Left lung (tissue), 10 donors: ENCODE measurements around the gene ABCA13. TPM values are rescaled to one million over a fixed set of nuclear protein-coding genes. Genes with fewer than 3 reads are reported as not detected.

Source experiments
- ATAC-seq: fragments of 200-7000 bp; cut with Tn5 transposase; one replicate; pipeline ENCODE4 v1.9.1; 2020; ENCODE audit warnings: moderate library complexity
- DNase-seq, 4 donors: peaks; one replicate each; pipeline ENCODE4 v3.0.0-alpha.2; 2013 to 2020
- H3K27ac ChIP-seq, 2 donors: fragments of 200-600 bp; sonication (generic) in 1 of 2; one replicate each; pipeline versions ENCODE4 v1.5.0 to v1.8.0; 2020 to 2021
- H3K27me3 ChIP-seq, 2 donors: fragments of 200-600 bp; sonication (generic) in 1 of 2; one replicate each; pipeline versions ENCODE4 v1.5.0 to v1.8.0; 2020 to 2021
- H3K36me3 ChIP-seq, 2 donors: fragments of 200-600 bp; sonication (generic) in 1 of 2; one replicate each; pipeline versions ENCODE4 v1.5.0 to v1.8.0; 2020 to 2021
- H3K4me1 ChIP-seq, 2 donors: fragments of 200-600 bp; one replicate each; pipeline ENCODE4 v1.8.0; 2021
- H3K4me3 ChIP-seq, 2 donors: fragments of 200-600 bp; sonication (generic) in 1 of 2; one replicate each; pipeline versions ENCODE4 v1.5.0 to v1.8.0; 2020 to 2021; ENCODE audit warnings: mild to moderate bottlenecking in 1 of 2
- H3K9me3 ChIP-seq, 2 donors: fragments of 200-600 bp; sonication (generic) in 1 of 2; one replicate each; pipeline versions ENCODE4 v1.5.0 to v1.8.0; 2020 to 2021
- intact Hi-C, 2 donors: fragments of 100-400 bp; cut with DNase I; formaldehyde crosslinking; loops; one replicate each; pipeline versions ENCODE4 v1.11.2 to v1.14.2; 2022
- polyA plus RNA-seq, 6 donors: library from polyadenylated mRNA; unstranded; fragments of 120-200 nt; gene quantifications; one replicate each; pipeline ENCODE4 v1.2.1, GENCODE V29; 2013; ENCODE audit not compliant: insufficient read length in 6 of 6
- total RNA-seq, 2 donors: library from RNA; stranded (reverse); fragmentation: NEBNext Ultra II Directional; extraction: Animal tissue kit (Norgen Biotek cat#: 25700); gene quantifications; one replicate each; pipeline ENCODE4 v1.2.1, GENCODE V29; 2021
- TF ChIP-seq, protein P1 (sequence below), 2 donors: fragments of 200-600 bp; sonication (generic) in 1 of 2; IDR thresholded peaks; one replicate each; pipeline versions ENCODE4 v1.5.0 to v1.8.0; 2021; ENCODE audit warnings: antibody characterized with exemption in 2 of 2
- donor health status: DM: no; HTN: yes; CAD: no.
- donor health status: DM: no; HTN: no; CAD: no.

ABCA13 gene
- total and polyA plus RNA-seq, 8 donors, result 0.55 to 2.9 (median 1.7) TPM

DNA sequence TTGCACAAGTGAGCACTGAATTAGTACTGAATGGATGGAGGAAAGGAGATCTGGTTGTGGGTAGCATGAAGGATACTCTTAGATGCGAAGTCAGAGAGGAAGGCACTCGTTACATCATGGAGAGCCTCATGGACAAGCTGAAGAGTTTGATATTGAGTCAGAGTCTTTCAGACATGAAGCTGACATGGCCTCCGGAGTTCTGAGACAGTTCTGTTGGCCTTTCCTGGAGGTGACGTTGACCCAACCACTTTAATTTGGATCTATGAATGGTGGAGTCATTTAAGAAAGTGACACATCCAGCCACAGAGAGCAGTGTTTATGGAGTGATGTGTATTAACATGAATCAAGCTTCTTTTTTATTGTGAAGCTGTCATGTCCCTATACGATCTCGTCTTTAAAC, 466.8 kb downstream of the ABCA13 start:
- Histone ChIP-seq H3K9me3 (no peaks in the 10 kb centered on the region), H3K36me3 (no peaks in the 10 kb centered on the region), H3K4me3 (no peak overlapping the region), H3K27me3 (no peaks in the 10 kb centered on the region), H3K4me1 (no peaks in the 10 kb centered on the region), H3K27ac (no peak overlapping the region)
- ATAC-seq (no peak), DNase-seq (no peak)
- TF ChIP-seq, protein P1, sequence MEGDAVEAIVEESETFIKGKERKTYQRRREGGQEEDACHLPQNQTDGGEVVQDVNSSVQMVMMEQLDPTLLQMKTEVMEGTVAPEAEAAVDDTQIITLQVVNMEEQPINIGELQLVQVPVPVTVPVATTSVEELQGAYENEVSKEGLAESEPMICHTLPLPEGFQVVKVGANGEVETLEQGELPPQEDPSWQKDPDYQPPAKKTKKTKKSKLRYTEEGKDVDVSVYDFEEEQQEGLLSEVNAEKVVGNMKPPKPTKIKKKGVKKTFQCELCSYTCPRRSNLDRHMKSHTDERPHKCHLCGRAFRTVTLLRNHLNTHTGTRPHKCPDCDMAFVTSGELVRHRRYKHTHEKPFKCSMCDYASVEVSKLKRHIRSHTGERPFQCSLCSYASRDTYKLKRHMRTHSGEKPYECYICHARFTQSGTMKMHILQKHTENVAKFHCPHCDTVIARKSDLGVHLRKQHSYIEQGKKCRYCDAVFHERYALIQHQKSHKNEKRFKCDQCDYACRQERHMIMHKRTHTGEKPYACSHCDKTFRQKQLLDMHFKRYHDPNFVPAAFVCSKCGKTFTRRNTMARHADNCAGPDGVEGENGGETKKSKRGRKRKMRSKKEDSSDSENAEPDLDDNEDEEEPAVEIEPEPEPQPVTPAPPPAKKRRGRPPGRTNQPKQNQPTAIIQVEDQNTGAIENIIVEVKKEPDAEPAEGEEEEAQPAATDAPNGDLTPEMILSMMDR (IDR thresholded peaks at IDR 0.05), result no peak
- intact Hi-C loops, result no loop called here

DNA sequence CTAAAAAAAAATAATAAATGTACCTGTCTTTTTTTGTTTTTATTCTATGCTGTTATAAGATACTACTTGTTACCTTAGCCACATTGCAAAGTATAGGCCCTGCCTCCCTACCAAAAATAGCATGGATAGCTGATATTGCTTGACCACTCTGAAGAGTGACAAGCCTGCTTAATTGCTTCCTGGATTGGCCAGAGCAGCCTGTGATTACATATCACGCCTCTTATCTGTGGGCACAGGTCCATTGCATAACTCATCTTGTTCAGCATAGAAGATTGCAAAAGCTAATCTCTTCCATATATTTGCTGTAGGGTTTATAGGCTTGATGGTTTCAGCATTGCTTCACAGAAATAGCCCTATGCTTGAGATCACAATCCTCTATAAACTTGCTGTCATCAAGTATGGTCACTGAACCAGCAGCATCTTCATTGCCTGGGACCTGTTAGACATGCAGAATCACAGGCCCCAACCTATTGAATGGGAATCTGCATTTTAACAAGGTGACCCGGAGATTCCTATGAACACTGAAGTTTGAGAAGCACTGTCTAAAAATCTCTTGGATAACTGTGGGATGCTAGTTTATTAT, 472.3 kb downstream of the ABCA13 start:
- intact Hi-C loops, result no loop called here
- Histone ChIP-seq H3K27me3 (no peaks in the 10 kb centered on the region), H3K36me3 (peaks cover 0 to 7% of the 10 kb centered on the region in 2 donors), H3K9me3 (no peaks in the 10 kb centered on the region), H3K4me3 (no peak overlapping the region), H3K27ac (no peak overlapping the region), H3K4me1 (no peaks in the 10 kb centered on the region)
- TF ChIP-seq, protein P1 (IDR thresholded peaks at IDR 0.05), result no peak
- peak; percentile 93 for ATAC-seq
- DNase-seq, result peak in 2 of 4 donors; percentile 6 to 14

DNA sequence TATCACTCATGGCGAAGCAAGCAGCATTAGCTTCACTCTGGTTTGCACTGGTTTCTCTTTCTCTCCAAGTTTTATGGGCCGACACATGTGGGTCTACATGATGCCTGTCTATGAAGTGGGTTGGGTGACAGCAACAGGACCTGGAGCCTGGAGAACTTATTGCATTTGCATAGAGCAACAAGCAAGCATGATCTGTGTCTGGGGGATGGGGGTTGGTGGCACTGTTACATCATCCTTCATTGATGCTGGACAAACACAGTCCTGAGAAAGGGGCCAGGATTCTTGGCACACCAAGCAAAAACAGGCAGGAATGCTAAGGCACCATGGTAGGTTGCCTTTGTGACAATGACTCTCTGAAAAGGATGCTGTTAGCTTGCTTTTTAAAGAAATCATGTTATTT, 486.9 kb downstream of the ABCA13 start:
- intact Hi-C loops, result no loop called here
- Histone ChIP-seq H3K36me3 (no peaks in the 10 kb centered on the region), H3K27ac (no peak overlapping the region), H3K9me3 (no peaks in the 10 kb centered on the region), H3K4me3 (no peak overlapping the region), H3K27me3 (no peaks in the 10 kb centered on the region), H3K4me1 (no peaks in the 10 kb centered on the region)
- ATAC-seq (no peak), DNase-seq (no peak)
- TF ChIP-seq, protein P1 (IDR thresholded peaks at IDR 0.05), result no peak

DNA sequence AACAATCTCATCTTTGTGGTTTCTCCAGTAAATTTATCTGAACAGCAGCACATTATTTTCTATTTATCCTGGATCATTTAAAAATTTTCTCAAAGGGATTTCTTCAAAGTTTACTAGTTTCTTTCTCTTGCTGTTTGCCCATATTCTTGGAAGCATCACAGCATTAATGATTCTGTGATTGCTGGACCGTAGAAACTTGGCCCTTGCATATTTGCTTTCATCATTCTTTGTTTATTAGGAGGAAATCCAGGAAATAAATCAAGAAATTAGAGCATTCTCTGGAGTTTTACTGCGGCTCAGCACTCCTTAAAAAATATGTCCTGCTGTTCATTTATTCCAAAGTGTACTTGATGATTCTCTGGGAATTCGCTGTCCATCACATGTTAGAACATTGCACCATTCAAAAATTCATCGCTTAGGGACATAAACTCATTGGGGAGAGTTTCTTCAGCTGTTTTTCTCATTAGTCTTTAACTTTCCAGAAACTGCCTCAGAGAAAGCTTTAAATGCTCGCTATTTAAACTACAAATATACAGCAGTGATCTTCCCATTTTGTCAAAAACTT, 489.1 kb downstream of the ABCA13 start:
- intact Hi-C loops, result no loop called here
- Histone ChIP-seq H3K36me3 (no peaks in the 10 kb centered on the region), H3K9me3 (no peaks in the 10 kb centered on the region), H3K27me3 (no peaks in the 10 kb centered on the region), H3K27ac (no peak overlapping the region), H3K4me1 (no peaks in the 10 kb centered on the region), H3K4me3 (no peak overlapping the region)
- ATAC-seq (peak; percentile 31), DNase-seq (peak in 2 of 4 donors; percentile 86 to 89)
- TF ChIP-seq, protein P1 (IDR thresholded peaks at IDR 0.05), result no peak

DNA sequence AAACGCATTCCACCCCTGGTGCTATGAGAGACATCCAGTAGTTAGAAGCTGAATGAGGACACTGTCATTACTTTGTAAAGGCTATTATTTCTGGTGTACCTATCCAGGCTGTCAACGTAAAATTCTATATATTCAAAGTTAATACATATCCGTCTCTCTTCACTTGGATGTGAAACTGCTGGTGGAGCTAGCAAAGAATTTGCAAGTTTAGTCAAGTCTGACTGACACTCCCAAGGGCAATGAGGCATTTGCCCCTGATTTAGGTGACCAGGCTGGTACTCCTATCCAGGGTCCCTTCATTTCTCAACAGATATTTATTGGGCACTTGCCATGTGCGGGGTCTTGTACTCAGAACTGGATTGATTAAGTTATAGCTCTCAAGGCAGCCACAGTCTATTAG, 493.0 kb downstream of the ABCA13 start:
- Histone ChIP-seq H3K9me3 (no peaks in the 10 kb centered on the region), H3K4me1 (no peaks in the 10 kb centered on the region), H3K27me3 (no peaks in the 10 kb centered on the region), H3K27ac (no peak overlapping the region), H3K36me3 (no peaks in the 10 kb centered on the region), H3K4me3 (no peak overlapping the region)
- TF ChIP-seq, protein P1 (IDR thresholded peaks at IDR 0.05), result no peak
- DNase-seq, result no peak
- ATAC-seq, result no peak
- intact Hi-C loops, result no loop called here
